Natural killer cell (primary cell): Measurements from ENCODE around the gene TAPT1. TPM values are rescaled to one million over a fixed set of nuclear protein-coding genes. Genes with fewer than 3 reads are reported as not detected.

Experiments used
- ATAC-seq, 3 donors: fragments of 150-1000 bp in 2 of 3; fragments of 200-7000 bp in 1 of 3; cut with Tn5 transposase; 1 replicate in 1 of 3; 2 replicates in 2 of 3; pipeline ENCODE4 v1.10.0; 2021; ENCODE audit warnings: mild to moderate bottlenecking in 2 of 3, moderate library complexity in 2 of 3
- DNase-seq, 2 donors: peaks; one replicate each; pipeline versions ENCODE4 v3.0.0 to v3.0.0-alpha.2; 2013 to 2021; ENCODE audit warnings: mixed read lengths in 1 of 2
- H3K27ac ChIP-seq: one replicate; pipeline ENCODE4 v1.5.1; 2013; ENCODE audit warnings: mild to moderate bottlenecking, low read length
- H3K27me3 ChIP-seq: one replicate; pipeline ENCODE4 v1.6.1; 2013; ENCODE audit warnings: low read length; ENCODE audit not compliant: control insufficient read depth, insufficient read depth
- H3K36me3 ChIP-seq: one replicate; pipeline ENCODE4 v1.6.1; 2013; ENCODE audit warnings: low read length; ENCODE audit not compliant: control insufficient read depth, insufficient read depth
- H3K4me1 ChIP-seq: one replicate; pipeline ENCODE4 v1.6.1; 2013; ENCODE audit warnings: low read length; ENCODE audit not compliant: control insufficient read depth, insufficient read depth
- H3K4me3 ChIP-seq: one replicate; pipeline ENCODE4 v1.5.1; 2013; ENCODE audit warnings: low read length
- H3K9me3 ChIP-seq: one replicate; pipeline ENCODE4 v1.6.1; 2013; ENCODE audit warnings: low read length; ENCODE audit not compliant: control insufficient read depth, insufficient read depth
- H3K27ac Mint-ChIP-seq, 2 donors: one replicate each; pipeline ENCODE4 v1.8.0; 2022; ENCODE audit warnings: mild to moderate bottlenecking in 2 of 2, mixed read lengths in 2 of 2, moderate library complexity in 1 of 2
- H3K27me3 Mint-ChIP-seq, 2 donors: one replicate each; pipeline ENCODE4 v1.8.0; 2022; ENCODE audit warnings: low read depth in 2 of 2, mixed read lengths in 2 of 2
- H3K36me3 Mint-ChIP-seq: one replicate; pipeline ENCODE4 v1.8.0; 2022; ENCODE audit warnings: mixed read lengths
- H3K4me1 Mint-ChIP-seq, 2 donors: one replicate each; pipeline ENCODE4 v1.8.0; 2022; ENCODE audit warnings: mixed read lengths in 2 of 2
- H3K4me3 Mint-ChIP-seq: one replicate; pipeline ENCODE4 v1.8.0; 2022; ENCODE audit warnings: mild to moderate bottlenecking, moderate library complexity, mixed read lengths
- H3K9me3 Mint-ChIP-seq, 2 donors: one replicate each; pipeline ENCODE4 v1.8.0; 2022; ENCODE audit warnings: mixed read lengths in 2 of 2
- WGBS: methylation state at CpG from one replicate; pipeline ENCODE4 v1.1.7; 2013; ENCODE audit warnings: missing lambda C conversion rate; ENCODE audit not compliant: insufficient coverage; 5-methylcytosine and 5-hydroxymethylcytosine counted together
- intact Hi-C: fragments of 100-400 bp; cut with micrococcal nuclease; formaldehyde crosslinking; loops from one replicate; pipeline ENCODE4 v1.14.2; 2022
- total RNA-seq, 4 donors: library from RNA; stranded (reverse); fragments of 120-200 nt in 1 of 4; gene quantifications; one replicate each; pipeline versions ENCODE4 v1.2.3 to v1.2.4, GENCODE V29; 2013 to 2022
- TF ChIP-seq, protein P1 (sequence below): fragments of 200-600 bp; IDR thresholded peaks from one replicate; pipeline ENCODE4 v1.8.0; 2022; ENCODE audit warnings: antibody characterized with exemption

The TAPT1 gene
- total RNA-seq, 3 donors from 2014 or later (not counting 1 experiment from before 2014, with no cell fraction given): 52.5 to 67.5 (median 52.7) TPM

DNA sequence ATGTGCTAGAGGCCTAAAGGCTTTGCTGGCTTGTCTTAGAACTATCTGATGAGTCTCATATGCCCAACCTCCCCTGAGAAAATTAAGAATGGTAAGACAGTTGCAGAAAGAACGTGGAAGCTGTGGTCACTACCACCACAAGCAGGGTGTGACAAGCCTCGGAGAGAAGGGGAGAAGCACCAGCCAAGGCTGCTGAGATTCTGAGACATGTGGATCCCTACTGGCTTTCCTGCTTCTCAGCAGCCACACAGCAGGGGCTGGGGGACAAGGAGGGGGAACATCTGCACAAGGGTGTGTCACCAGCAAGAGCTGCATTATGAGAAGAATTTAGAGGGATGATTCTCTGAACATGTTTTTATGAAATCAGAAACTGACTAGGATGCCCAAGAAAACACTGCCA lies 19.4 kb downstream of the TAPT1 start:
- TF ChIP-seq, protein P1, sequence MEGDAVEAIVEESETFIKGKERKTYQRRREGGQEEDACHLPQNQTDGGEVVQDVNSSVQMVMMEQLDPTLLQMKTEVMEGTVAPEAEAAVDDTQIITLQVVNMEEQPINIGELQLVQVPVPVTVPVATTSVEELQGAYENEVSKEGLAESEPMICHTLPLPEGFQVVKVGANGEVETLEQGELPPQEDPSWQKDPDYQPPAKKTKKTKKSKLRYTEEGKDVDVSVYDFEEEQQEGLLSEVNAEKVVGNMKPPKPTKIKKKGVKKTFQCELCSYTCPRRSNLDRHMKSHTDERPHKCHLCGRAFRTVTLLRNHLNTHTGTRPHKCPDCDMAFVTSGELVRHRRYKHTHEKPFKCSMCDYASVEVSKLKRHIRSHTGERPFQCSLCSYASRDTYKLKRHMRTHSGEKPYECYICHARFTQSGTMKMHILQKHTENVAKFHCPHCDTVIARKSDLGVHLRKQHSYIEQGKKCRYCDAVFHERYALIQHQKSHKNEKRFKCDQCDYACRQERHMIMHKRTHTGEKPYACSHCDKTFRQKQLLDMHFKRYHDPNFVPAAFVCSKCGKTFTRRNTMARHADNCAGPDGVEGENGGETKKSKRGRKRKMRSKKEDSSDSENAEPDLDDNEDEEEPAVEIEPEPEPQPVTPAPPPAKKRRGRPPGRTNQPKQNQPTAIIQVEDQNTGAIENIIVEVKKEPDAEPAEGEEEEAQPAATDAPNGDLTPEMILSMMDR: no peak
- peaks cover 9% of the 10 kb centered on the region for H3K4me1 ChIP-seq
- no peak for DNase-seq
- no peaks in the 10 kb centered on the region for H3K9me3 ChIP-seq
- no peak overlapping the region for H3K27ac ChIP-seq
- Mint-ChIP-seq H3K9me3 (no peaks in the 10 kb centered on the region), H3K27ac (peak overlapping the region; percentile 47 to 48), H3K4me3 (peak overlapping the region; percentile 47), H3K4me1 (peaks cover 31 to 44% of the 10 kb centered on the region in 2 donors), H3K36me3 (no peaks in the 10 kb centered on the region), H3K27me3 (no peaks in the 10 kb centered on the region)
- ATAC-seq: peak in 2 of 3 donors; percentile 39 to 85
- WGBS: 6% methylated on average over 2 of the region's 2 CpGs
- H3K4me3 ChIP-seq: no peak overlapping the region
- H3K36me3 ChIP-seq: peaks cover 12% of the 10 kb centered on the region
- intact Hi-C loops: loop anchor here (10.0 kb wide), 1 partner anchor 182 kb away; no protein-coding TSS in a partner anchor
- no peaks in the 10 kb centered on the region for H3K27me3 ChIP-seq

DNA sequence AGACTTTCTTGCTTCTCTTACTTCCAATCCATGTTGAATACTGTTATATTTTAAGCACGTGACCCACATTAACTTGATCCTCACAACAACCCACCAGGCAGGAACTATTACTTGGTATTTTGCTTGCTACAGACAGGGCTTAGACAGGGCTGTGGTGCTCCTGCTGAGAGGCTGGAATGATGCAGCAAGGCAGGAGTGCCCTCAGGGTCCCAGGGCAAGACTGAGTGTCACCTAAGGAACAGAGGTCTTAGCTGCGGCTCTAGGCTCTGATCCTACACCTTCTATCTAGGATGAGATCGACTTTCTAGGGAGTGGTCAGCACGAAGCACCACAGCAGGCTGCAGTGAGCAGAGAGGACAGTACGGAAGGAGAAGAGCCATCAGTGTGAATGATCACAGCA lies 20.0 kb downstream of the TAPT1 start:
- ATAC-seq (no peak), DNase-seq (no peak)
- Mint-ChIP-seq H3K36me3 (no peaks in the 10 kb centered on the region), H3K4me3 (peak overlapping the region; percentile 47), H3K27ac (peak overlapping the region; percentile 47 to 48), H3K27me3 (no peaks in the 10 kb centered on the region), H3K4me1 (peaks cover 31 to 42% of the 10 kb centered on the region in 2 donors), H3K9me3 (no peaks in the 10 kb centered on the region)
- H3K27ac ChIP-seq: no peak overlapping the region
- TF ChIP-seq, protein P1: no peak
- WGBS: 97% methylated on average over 5 of the region's 5 CpGs
- peaks cover 12% of the 10 kb centered on the region for H3K36me3 ChIP-seq
- intact Hi-C loops: loop anchor here (10.0 kb wide), 1 partner anchor 182 kb away; no protein-coding TSS in a partner anchor
- peaks cover 8% of the 10 kb centered on the region for H3K4me1 ChIP-seq
- no peaks in the 10 kb centered on the region for H3K27me3 ChIP-seq
- no peak overlapping the region for H3K4me3 ChIP-seq
- H3K9me3 ChIP-seq: no peaks in the 10 kb centered on the region

DNA sequence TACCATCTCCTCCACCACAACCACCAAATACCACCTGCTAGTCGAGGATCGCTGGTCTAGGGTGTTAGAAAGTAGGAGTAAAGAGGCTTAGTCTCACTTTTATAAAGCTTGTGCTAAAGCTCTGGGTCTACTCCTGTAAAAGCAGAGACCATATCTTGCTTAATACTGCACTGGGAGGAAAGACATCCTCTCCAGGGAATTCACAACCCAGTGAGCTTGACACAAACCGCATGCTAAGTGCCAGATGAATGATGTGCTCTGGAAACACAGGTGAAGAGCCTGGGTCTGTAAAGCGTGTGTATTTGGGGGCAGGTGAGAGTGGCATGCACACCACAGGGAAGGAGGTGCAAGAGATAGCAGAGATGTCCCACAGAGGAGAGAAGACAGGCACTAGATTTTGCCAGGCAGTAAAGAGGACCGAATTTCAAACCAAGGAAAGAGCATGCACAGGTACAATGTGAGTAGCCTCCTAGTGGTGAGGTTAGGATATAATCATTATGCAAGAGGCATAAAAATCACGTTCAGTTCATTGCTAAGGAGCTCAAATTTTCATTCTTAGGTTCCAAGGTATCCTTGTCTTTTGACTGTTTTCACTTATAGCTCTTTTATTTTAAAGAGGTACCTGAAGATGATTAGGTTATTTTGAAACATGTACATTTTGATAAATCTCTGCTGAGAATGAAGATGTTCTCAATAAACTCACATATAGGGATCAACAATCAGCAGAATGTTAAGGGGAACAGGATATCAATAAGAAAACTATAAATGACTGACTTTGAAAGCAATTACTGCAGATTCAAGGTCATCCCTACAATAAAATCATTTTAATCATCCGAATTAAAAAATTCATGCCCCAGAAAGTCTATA lies 20.7 kb downstream of the TAPT1 start:
- TF ChIP-seq, protein P1: peak; percentile 81
- intact Hi-C loops: loop anchor here (10.0 kb wide), 1 partner anchor 181 kb away; no protein-coding TSS in a partner anchor
- no peak overlapping the region for H3K27ac ChIP-seq
- peak in 1 of 2 donors; percentile 56 for DNase-seq
- Mint-ChIP-seq H3K4me1 (peaks cover 31 to 42% of the 10 kb centered on the region in 2 donors), H3K36me3 (no peaks in the 10 kb centered on the region), H3K9me3 (no peaks in the 10 kb centered on the region), H3K27ac (no peak overlapping the region), H3K27me3 (no peaks in the 10 kb centered on the region), H3K4me3 (peak overlapping the region; percentile 52)
- 57% methylated on average over 5 of the region's 7 CpGs for WGBS
- no peaks in the 10 kb centered on the region for H3K9me3 ChIP-seq
- no peak overlapping the region for H3K4me3 ChIP-seq
- peaks cover 8% of the 10 kb centered on the region for H3K4me1 ChIP-seq
- H3K36me3 ChIP-seq: peaks cover 14% of the 10 kb centered on the region
- ATAC-seq: peak; percentile 63 to 86 (median 74)
- H3K27me3 ChIP-seq: no peaks in the 10 kb centered on the region
